K562 (cell line): Measurements from ENCODE around the gene PRKCE. TPM values are rescaled to one million over a fixed set of nuclear protein-coding genes. Genes with fewer than 3 reads are reported as not detected.

ENCODE experiments used
- ATAC-seq: fragments of 200-7000 bp; cut with Tn5 transposase; 3 replicates; pipeline ENCODE4 v1.9.1; 2020; ENCODE audit warnings: moderate library complexity
- BruUV-seq: library from RNA; stranded (reverse); fragments of 400-500 nt; replicated peaks from 2 replicates; lab custom pipeline; 2021; lab: Mats Ljungman, UMichigan
- CTCF ChIA-PET: fragments of 300-600 bp; formaldehyde crosslinking; extraction: SDS; loops from one replicate; lab custom pipeline; 2021; ENCODE audit warnings: low intra/inter-chr PET ratio; lab: Yijun Ruan, JAX
- POLR2A ChIA-PET: fragments of 300-600, 350-650 bp; sonication (Branson Sonifier 250); formaldehyde crosslinking; extraction: SDS; loops from one replicate; lab custom pipeline; 2021; ENCODE audit warnings: antibody characterized with exemption, inconsistent platforms; lab: Yijun Ruan, JAX
- DNase-seq, 4 experiments: peaks; one replicate each; pipeline versions ENCODE4 v3.0.0 to v3.0.0-alpha.2; 2011 to 2018; ENCODE audit warnings: low spot score in 3 of 4, mixed read lengths in 3 of 4; ENCODE audit errors: extremely low read depth in 1 of 4
- FAIRE-seq: peaks from 2 replicates; lab custom pipeline; 2011; peaks lifted over from hg19 to GRCh38; lab: Jason Lieb, UNC
- H2AFZ ChIP-seq: 2 replicates; pipeline ENCODE4 v1.6.0; 2011; ENCODE audit warnings: low read depth, low read length, control low read depth, inconsistent platforms
- H3K27ac ChIP-seq: fragments of 200-600 bp; 3 replicates; pipeline ENCODE4 v1.8.0; 2011; ENCODE audit warnings: low read depth, mild to moderate bottlenecking, control low read depth, inconsistent platforms, low read length, moderate library complexity, mixed read lengths; ENCODE audit errors: extremely low read depth
- H3K27me3 ChIP-seq, 2 experiments: fragments of 300-600 bp in 1 of 2; 2 replicates in 1 of 2; 3 replicates in 1 of 2; pipeline versions ENCODE4 v1.6.0 to v1.8.0; 2011; ENCODE audit warnings: inconsistent platforms in 2 of 2, low read length in 2 of 2, mild to moderate bottlenecking in 1 of 2, mixed read lengths in 1 of 2, moderate library complexity in 1 of 2; ENCODE audit not compliant: control insufficient read depth in 2 of 2, insufficient read depth in 2 of 2
- H3K36me3 ChIP-seq: fragments of 300-600 bp; 3 replicates; pipeline ENCODE4 v1.8.0; 2011; ENCODE audit warnings: mild to moderate bottlenecking, low read length, inconsistent platforms; ENCODE audit not compliant: control insufficient read depth, insufficient read depth
- H3K4me1 ChIP-seq, 2 experiments: fragments of 200-600 bp in 1 of 2; replicated peaks in 1 of 2; 2 replicates in 1 of 2; 3 replicates in 1 of 2; pipeline versions ENCODE4 v1.5.1 to v1.8.0; 2011; ENCODE audit warnings: inconsistent platforms in 2 of 2, low read length in 2 of 2, mild to moderate bottlenecking in 1 of 2, mixed read lengths in 1 of 2, moderate library complexity in 1 of 2; ENCODE audit not compliant: control insufficient read depth in 2 of 2, insufficient read depth in 2 of 2
- H3K4me2 ChIP-seq: 2 replicates; pipeline ENCODE4 v1.6.1; 2011; ENCODE audit warnings: low read length, control low read depth, inconsistent platforms, mixed read lengths; ENCODE audit not compliant: insufficient read depth
- H3K4me3 ChIP-seq: fragments of 200-600 bp; sonication (generic), shearing (Covaris generic); 2 replicates; pipeline ENCODE4 v1.5.1; 2016; ENCODE audit warnings: control low read depth, inconsistent platforms
- H3K79me2 ChIP-seq: fragments of 200-600 bp; 3 replicates; pipeline ENCODE4 v1.8.0; 2011; ENCODE audit warnings: low read length, inconsistent platforms; ENCODE audit not compliant: control insufficient read depth, insufficient read depth
- H3K9ac ChIP-seq, 2 experiments: 2 replicates each; pipeline versions ENCODE4 v1.6.0 to v1.6.1; 2011; ENCODE audit warnings: low read depth in 2 of 2, low read length in 2 of 2, control low read depth in 1 of 2, inconsistent platforms in 1 of 2, mild to moderate bottlenecking in 1 of 2, mixed read lengths in 1 of 2; ENCODE audit not compliant: insufficient read depth in 1 of 2
- H3K9me1 ChIP-seq: one replicate; pipeline ENCODE4 v1.6.0; 2011; ENCODE audit warnings: inconsistent platforms, mild to moderate bottlenecking, low read length, moderate library complexity; ENCODE audit not compliant: control insufficient read depth, insufficient read depth
- H3K9me3 ChIP-seq: replicated peaks from 2 replicates; pipeline ENCODE4 v1.5.1; 2011; ENCODE audit warnings: low read depth, low read length, inconsistent platforms; ENCODE audit not compliant: control insufficient read depth, insufficient read depth
- H4K20me1 ChIP-seq: replicated peaks from 2 replicates; pipeline ENCODE4 v1.6.1; 2011; ENCODE audit warnings: low read length, inconsistent platforms, mixed read lengths; ENCODE audit not compliant: control insufficient read depth, insufficient read depth
- CHD4 ChIP-seq: fragments of 200-600 bp; sonication (generic); IDR thresholded peaks from 3 replicates; pipeline ENCODE4 v1.6.1; 2012; ENCODE audit warnings: low read depth, mild to moderate bottlenecking, mixed read lengths, low read length, inconsistent platforms; ENCODE audit not compliant: insufficient read depth, insufficient replicate concordance, poor library complexity, severe bottlenecking
- PHB ChIP-seq: fragments of 250-450 bp; sonication (Bioruptor Pico); IDR thresholded peaks from 2 replicates; pipeline ENCODE4 v1.5.0; 2021
- ZBTB17 ChIP-seq: fragments of 450-650 bp; formaldehyde crosslinking; IDR thresholded peaks from 2 replicates; pipeline ENCODE4 v1.4.0; 2020; ENCODE audit warnings: mild to moderate bottlenecking
- WGBS: fragments of 100-300 bp; shearing (Covaris generic); methylation state at CpG from one replicate; pipeline ENCODE4 v1.1.6; 2016; ENCODE audit warnings: low coverage, mixed read lengths; ENCODE audit not compliant: insufficient coverage; ENCODE audit errors: missing lambda C conversion rate; 5-methylcytosine and 5-hydroxymethylcytosine counted together
- in situ Hi-C: fragments of 300-500 bp; cut with MboI; formaldehyde crosslinking; loops from 4 replicates; pipeline ENCODE4 v1.15.0; 2018; ENCODE audit warnings: inconsistent platforms, mixed read lengths
- intact Hi-C: fragments of 100-400 bp; cut with micrococcal nuclease; formaldehyde crosslinking; loops from 2 replicates; pipeline ENCODE4 v1.14.2; 2022
- polyA plus RNA-seq, 8 experiments: library from polyadenylated mRNA; depleted of rRNA in 4 of 8; stranded (reverse) in 5 of 8; unstranded in 3 of 8; fragments of >200 nt; fragmentation: Nextera tagmentation in 2 of 8; fragmentation: Illumina TruSeq in 1 of 8; extraction: Ambion mirVana in 2 of 8; extraction: Trizol in 1 of 8; gene quantifications; 2 replicates each; pipeline versions ENCODE4 v1.2.1 to v1.2.3, GENCODE V29; 2011 to 2014; ENCODE audit warnings: inconsistent platforms in 1 of 8, missing spikeins in 1 of 8
- total RNA-seq, 7 experiments: library from RNA; depleted of rRNA in 6 of 7; stranded (reverse); fragments of >200 nt in 6 of 7; fragmentation: Illumina TruSeq in 2 of 7; extraction: Trizol in 2 of 7; gene quantifications; 2 replicates each; pipeline versions ENCODE4 v1.2.1 to v1.2.3, GENCODE V29; 2011 to 2021; ENCODE audit warnings: low replicate concordance in 1 of 7
- TF ChIP-seq, protein P1 (sequence below): fragments of 450-650 bp; formaldehyde crosslinking; IDR thresholded peaks from 2 replicates; pipeline ENCODE4 v1.4.0; 2022; ENCODE audit warnings: mild to moderate bottlenecking, moderate library complexity
- TF ChIP-seq, protein P2 (sequence below): fragments of 250-450 bp; sonication (Bioruptor Pico); IDR thresholded peaks from 2 replicates; pipeline ENCODE4 v1.4.0; 2020; ENCODE audit warnings: borderline replicate concordance

Gene PRKCE
- total and polyA plus RNA-seq, 9 of the 15 experiments (the other 6 are each of a cell fraction or from before 2014, with no cell fraction given), result 0.06 to 1.0 (median 0.22) TPM; not detected in 1

DNA sequence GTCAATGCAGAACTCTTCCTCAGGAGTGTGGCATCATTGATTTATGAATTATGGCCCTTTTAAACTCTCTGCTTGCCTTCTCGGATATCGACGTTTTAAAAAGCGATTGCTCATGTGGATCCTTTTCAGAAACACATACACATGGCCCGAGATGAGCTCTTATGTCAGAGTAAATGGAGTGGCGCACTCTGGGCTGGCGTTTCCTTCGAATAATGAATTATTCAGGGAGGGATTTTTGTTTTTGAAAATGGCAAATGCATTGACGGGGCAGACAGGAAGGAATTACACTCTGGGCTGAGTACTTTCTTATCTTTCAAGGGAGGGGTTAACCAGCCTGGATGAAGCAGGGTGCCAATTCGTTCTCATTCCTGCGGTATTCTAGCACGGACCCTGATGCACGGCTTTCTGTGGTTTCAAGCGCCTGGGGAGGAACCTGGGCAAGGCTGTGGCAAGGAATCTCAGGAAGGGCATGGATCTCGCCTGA lies 142.7 kb downstream of the PRKCE start:
- FAIRE-seq (peak; percentile 48), DNase-seq (no peak), ATAC-seq (peak; percentile 49; the same call in 2 of the 3 replicates)
- intact Hi-C loops, result no loop called here
- Histone ChIP-seq H3K36me3 (no peaks in the 10 kb centered on the region), H3K4me2 (peak overlapping the region; percentile 16; the same call in 1 of the 2 replicates), H2AFZ (peak overlapping the region; percentile 66), H3K9me1 (no peaks in the 10 kb centered on the region), H3K27ac (no peak overlapping the region), H3K79me2 (no peaks in the 10 kb centered on the region), H3K4me3 (no peak overlapping the region), H3K4me1 (no peaks in the 10 kb centered on the region; a peak in 2 of 5 replicates), H3K9me3 (no peaks in the 10 kb centered on the region), H4K20me1 (no peaks in the 10 kb centered on the region), H3K27me3 (peaks cover 4 to 19% of the 10 kb centered on the region in 2 experiments; a peak in 3 of 5 replicates), H3K9ac (peak overlapping the region in 1 of 2 experiments; percentile 57; a peak in 1 of 4 replicates)
- ChIA-PET CTCF (no interaction called here), POLR2A (interaction anchor here (1.2 to 1.6 kb wide), 2 partner anchors 16 to 61 kb away, joined by 3 to 4 read pairs; no protein-coding TSS in a partner anchor)
- in situ Hi-C loops, result no loop called here
- 13% methylated on average over 15 of the region's 15 CpGs for WGBS
- BruUV-seq, result no TSS peak
- TF ChIP-seq CHD4 (peak; percentile 40), ZBTB17 (CRISPR knock-in tag) (0 out of 2 replicates have a peak, but pooled peaks have one; percentile 41), PHB (CRISPR knock-in tag) (no peak)
- TF ChIP-seq, protein P1, sequence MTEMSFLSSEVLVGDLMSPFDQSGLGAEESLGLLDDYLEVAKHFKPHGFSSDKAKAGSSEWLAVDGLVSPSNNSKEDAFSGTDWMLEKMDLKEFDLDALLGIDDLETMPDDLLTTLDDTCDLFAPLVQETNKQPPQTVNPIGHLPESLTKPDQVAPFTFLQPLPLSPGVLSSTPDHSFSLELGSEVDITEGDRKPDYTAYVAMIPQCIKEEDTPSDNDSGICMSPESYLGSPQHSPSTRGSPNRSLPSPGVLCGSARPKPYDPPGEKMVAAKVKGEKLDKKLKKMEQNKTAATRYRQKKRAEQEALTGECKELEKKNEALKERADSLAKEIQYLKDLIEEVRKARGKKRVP (CRISPR knock-in tag), result peak; percentile 29; the same call in 1 of the 2 replicates
- TF ChIP-seq, protein P2, sequence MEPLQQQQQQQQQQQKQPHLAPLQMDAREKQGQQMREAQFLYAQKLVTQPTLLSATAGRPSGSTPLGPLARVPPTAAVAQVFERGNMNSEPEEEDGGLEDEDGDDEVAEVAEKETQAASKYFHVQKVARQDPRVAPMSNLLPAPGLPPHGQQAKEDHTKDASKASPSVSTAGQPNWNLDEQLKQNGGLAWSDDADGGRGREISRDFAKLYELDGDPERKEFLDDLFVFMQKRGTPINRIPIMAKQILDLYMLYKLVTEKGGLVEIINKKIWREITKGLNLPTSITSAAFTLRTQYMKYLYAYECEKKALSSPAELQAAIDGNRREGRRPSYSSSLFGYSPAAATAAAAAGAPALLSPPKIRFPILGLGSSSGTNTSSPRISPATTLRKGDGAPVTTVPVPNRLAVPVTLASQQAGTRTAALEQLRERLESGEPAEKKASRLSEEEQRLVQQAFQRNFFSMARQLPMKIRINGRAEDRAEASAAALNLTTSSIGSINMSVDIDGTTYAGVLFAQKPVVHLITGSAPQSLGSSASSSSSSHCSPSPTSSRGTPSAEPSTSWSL (CRISPR knock-in tag), result no peak
